IPS-NIHi7 (cell line): ENCODE data around the gene SYMPK.
"Not testable (repeated sequence)": the region's sequence is repeated elsewhere in the genome, so short reads cannot be mapped to it uniquely, and the experiment has no call there.

Experiments used
- DNase-seq: peaks from one replicate; pipeline ENCODE4 v3.0.0; 2012; ENCODE audit warnings: mixed read lengths; ENCODE audit errors: extremely low spot score

SYMPK gene

GRCh38 chr19:45885556-45886426, 22.8 kb upstream of the SYMPK start, which contains the start of gene IRF2BP1:
IRF2BP1 (minus strand) TSS chr19:45886141; CDS start chr19:45885774, 367 bp downstream.
- peak; percentile 79 for DNase-seq

- no peak for DNase-seq
Observed at GRCh38 chr19:45884682-45885555, 22.0 kb upstream of the SYMPK start.

- DNase-seq: no peak
Observed at GRCh38 chr19:45883881-45884681, 21.1 kb upstream of the SYMPK start.

- no peak for DNase-seq
Observed at GRCh38 chr19:45883586-45883880, 20.6 kb upstream of the SYMPK start.

GRCh38 chr19:45882652-45883585, 20.0 kb upstream of the SYMPK start:
- peak; percentile 83 for DNase-seq

- no peak for DNase-seq
Observed at GRCh38 chr19:45881909-45882528, 19.1 kb upstream of the SYMPK start.

- DNase-seq: no peak
Observed at GRCh38 chr19:45881082-45881908, 18.3 kb upstream of the SYMPK start.

GRCh38 chr19:45879971-45880370, 17.0 kb upstream of the SYMPK start:
- DNase-seq: no peak

- DNase-seq: no peak
Observed at GRCh38 chr19:45879055-45879454, 16.1 kb upstream of the SYMPK start.

GRCh38 chr19:45878043-45878794, 15.3 kb upstream of the SYMPK start:
- no peak for DNase-seq

GRCh38 chr19:45876411-45877197, 13.7 kb upstream of the SYMPK start:
- DNase-seq: peak; percentile 43

- no peak for DNase-seq
Observed at GRCh38 chr19:45876161-45876410, 13.1 kb upstream of the SYMPK start.

GRCh38 chr19:45874620-45874966, 11.6 kb upstream of the SYMPK start:
- DNase-seq: no peak

GRCh38 chr19:45873219-45873772, 10.3 kb upstream of the SYMPK start:
- DNase-seq: no peak

- no peak for DNase-seq
Observed at GRCh38 chr19:45872095-45872919, 9.4 kb upstream of the SYMPK start.

- no peak for DNase-seq
Observed at GRCh38 chr19:45870798-45871197, 7.9 kb upstream of the SYMPK start.

- DNase-seq: not testable (repeated sequence)
Observed at GRCh38 chr19:45867241-45867640, 4.3 kb upstream of the SYMPK start.
